H1 (cell line): ENCODE measurements around the gene PTGER3. TPM values are rescaled to one million over a fixed set of nuclear protein-coding genes. Genes with fewer than 3 reads are reported as not detected.

Experiments
- CBX5 ChIP-seq: fragments of 300-800, 300-1000 bp; sonication (generic); IDR thresholded peaks from 2 replicates; pipeline ENCODE4 v1.7.1; 2016; ENCODE audit warnings: antibody characterized with exemption, low read length, low read depth
- CHD7 ChIP-seq: fragments of 300-600 bp; sonication (generic); IDR thresholded peaks from 2 replicates; pipeline ENCODE4 v1.7.1; 2012; ENCODE audit warnings: low read length, moderate library complexity, mild to moderate bottlenecking, inconsistent platforms; ENCODE audit not compliant: insufficient replicate concordance
- GTF2F1 ChIP-seq: IDR thresholded peaks from 2 replicates; pipeline ENCODE4 v1.6.1; 2012; ENCODE audit warnings: low read depth, low read length, improper control_type of control experiment, borderline replicate concordance
- RAD21 ChIP-seq, 2 experiments: IDR thresholded peaks in 1 of 2; conservative IDR thresholded peaks in 1 of 2; 2 replicates each; pipeline ENCODE4 v1.6.1; 2011; ENCODE audit warnings: low read depth in 2 of 2, low read length in 2 of 2, improper control_type of control experiment in 1 of 2, inconsistent platforms in 1 of 2, mild to moderate bottlenecking in 1 of 2, moderate library complexity in 1 of 2
- SP4 ChIP-seq: IDR thresholded peaks from 2 replicates; pipeline ENCODE4 v1.6.1; 2012; ENCODE audit warnings: low read length, inconsistent platforms
- TCF12 ChIP-seq: IDR thresholded peaks from 2 replicates; pipeline ENCODE4 v1.6.1; 2011; ENCODE audit warnings: low read depth, mild to moderate bottlenecking, low read length
- polyA plus RNA-seq, 7 experiments: library from polyadenylated mRNA; depleted of rRNA in 3 of 7; stranded (reverse) in 5 of 7; unstranded in 2 of 7; fragments of >200 nt in 5 of 7; fragments of 200-250 nt in 2 of 7; gene quantifications; 1 replicate in 5 of 7; 2 replicates in 1 of 7; 4 replicates in 1 of 7; pipeline versions ENCODE4 v1.2.1 to v1.2.3, GENCODE V29; 2011 to 2013; ENCODE audit warnings: missing spikeins in 2 of 7, mixed read lengths in 2 of 7
- total RNA-seq: library from RNA; stranded (reverse); fragmentation: NEBNext Ultra II Directional; extraction: Animal tissue kit (Norgen Biotek cat#: 25700); gene quantifications from 2 replicates; pipeline ENCODE4 v1.2.1, GENCODE V29; 2021

PTGER3 gene
- total and polyA plus RNA-seq, 2 of the 8 experiments (the other 6 are each of a cell fraction or from before 2014, with no cell fraction given), result 0.38 to 0.82 TPM

- no peak for TF ChIP-seq CHD7
- no peak for TF ChIP-seq CBX5
- TF ChIP-seq GTF2F1, result no peak
- no peak for TF ChIP-seq TCF12
- TF ChIP-seq RAD21 (IDR thresholded peaks at IDR 0.05 in 1 of 2, conservative IDR thresholded peaks at IDR 0.05 in 1 of 2; ENCODE audit: low read depth in 2 of 2, low read length in 2 of 2), result no peak
- no peak for TF ChIP-seq SP4
Observed at GRCh38 chr1:70979313-70979712, 68.3 kb downstream of the PTGER3 start (continued).
